Activated CD4-positive, CD25-positive, alpha-beta regulatory T cell treated with anti-CD3 and anti-CD28 coated beads, Interleukin-2, amount 50 U/mL, for 72 hours (primary cell): ENCODE results near the gene MCC.

Experiments used
- DNase-seq: peaks from one replicate; pipeline ENCODE4 v3.0.0; 2021

MCC gene

GRCh38 chr5:113000466-113000865, 487.8 kb downstream of the MCC start:
- DNase-seq: no peak

DNA sequence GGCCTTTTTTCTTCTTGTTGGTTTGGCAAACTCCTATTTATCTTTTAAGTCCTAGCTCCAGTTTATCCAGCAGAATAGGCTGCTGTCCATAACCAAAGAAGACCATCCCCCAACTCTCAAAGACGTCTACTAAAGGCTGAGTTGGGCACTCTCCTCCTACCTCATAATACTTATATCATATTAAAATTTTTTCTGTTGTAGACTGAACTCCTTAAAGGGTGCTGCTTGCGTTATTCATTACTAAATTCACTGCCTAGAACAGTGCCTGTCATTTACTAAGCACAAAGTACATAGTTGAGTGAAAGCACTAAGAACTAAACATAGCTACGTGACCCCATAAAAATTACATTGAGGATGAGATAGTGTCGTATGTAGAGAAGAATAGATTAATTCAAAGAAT, 490.0 kb downstream of the MCC start:
- DNase-seq: no peak

DNA sequence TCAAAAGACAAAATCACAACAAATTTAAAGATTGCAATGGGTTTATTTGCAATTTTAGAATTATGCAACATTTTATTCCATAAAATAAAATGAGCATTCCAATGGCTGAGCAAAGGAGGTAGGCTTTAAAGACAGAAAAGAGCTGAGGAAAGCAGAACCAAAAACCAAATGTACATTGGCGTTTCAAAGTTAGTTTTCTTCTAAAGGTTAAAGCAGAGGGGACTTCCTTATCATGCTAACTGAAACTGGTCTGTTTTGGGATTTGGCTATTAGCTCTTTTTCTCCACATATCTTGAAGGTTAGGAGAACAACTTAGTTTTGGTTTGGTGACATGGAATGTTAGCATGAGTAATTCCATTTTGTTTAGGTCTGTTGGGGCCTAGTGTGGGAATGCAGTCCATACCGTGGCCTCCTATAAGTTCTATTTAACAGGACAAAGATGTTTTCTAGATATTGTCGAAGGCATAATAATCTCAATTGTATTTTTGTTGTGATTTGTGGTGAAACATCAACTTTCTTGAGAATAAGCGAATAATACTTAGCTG, 491.4 kb downstream of the MCC start:
- DNase-seq: no peak

- DNase-seq: peak; percentile 78
Measured at GRCh38 chr5:112995764-112996618, 492.3 kb downstream of the MCC start.

- no peak for DNase-seq
Measured at GRCh38 chr5:112986224-112986623, 502.0 kb downstream of the MCC start.

GRCh38 chr5:112983363-112983762, 504.9 kb downstream of the MCC start:
- no peak for DNase-seq

GRCh38 chr5:112979723-112980122, 508.5 kb downstream of the MCC start:
- no peak for DNase-seq

DNA sequence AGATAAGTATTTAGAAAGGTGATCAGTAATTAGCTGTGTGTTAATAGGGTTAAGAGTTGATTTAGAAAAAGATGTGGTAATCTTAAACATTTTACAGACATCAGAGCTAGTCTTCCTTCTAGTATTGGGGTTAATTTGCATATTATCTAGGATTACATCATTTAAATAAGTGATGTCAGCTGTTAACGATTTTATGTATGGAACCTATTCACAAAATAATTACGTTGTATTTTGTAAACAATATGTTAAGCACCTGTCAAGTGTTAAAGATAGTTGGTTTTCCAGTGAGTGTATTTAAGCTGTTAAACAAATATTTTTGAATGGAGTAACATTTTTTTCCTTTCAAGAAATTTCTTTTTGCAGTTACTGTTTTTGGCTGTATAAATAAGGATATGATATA, 509.4 kb downstream of the MCC start:
- no peak for DNase-seq

DNA sequence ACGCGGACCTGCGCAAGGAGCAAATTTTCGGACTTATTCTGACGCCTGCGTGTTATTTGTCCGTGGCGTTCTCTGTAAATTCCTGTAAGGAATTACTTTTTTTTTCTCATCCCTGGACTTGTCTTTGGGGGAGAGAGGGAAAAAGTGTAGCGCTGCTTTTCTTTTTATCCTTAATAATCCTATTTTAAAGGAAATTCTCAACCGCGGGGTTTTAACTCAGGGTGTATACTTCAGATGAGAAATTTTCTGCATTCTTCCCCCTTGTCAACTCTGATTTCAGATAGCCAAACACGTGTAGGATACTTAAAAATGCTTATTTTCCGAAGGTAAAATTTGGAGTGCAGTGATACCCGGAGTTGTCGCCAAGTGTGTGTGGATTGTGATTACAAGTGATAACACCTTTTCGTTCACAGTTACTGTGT, 510.8 kb downstream of the MCC start:
- no peak for DNase-seq

- peak; percentile 92 for DNase-seq
Measured at GRCh38 chr5:112976432-112977309, 511.6 kb downstream of the MCC start, which contains the start of gene DCP2. TSS of gene DCP2 (plus strand) at chr5:112976798. CDS start at chr5:112976934, 136 bp downstream.

DNA sequence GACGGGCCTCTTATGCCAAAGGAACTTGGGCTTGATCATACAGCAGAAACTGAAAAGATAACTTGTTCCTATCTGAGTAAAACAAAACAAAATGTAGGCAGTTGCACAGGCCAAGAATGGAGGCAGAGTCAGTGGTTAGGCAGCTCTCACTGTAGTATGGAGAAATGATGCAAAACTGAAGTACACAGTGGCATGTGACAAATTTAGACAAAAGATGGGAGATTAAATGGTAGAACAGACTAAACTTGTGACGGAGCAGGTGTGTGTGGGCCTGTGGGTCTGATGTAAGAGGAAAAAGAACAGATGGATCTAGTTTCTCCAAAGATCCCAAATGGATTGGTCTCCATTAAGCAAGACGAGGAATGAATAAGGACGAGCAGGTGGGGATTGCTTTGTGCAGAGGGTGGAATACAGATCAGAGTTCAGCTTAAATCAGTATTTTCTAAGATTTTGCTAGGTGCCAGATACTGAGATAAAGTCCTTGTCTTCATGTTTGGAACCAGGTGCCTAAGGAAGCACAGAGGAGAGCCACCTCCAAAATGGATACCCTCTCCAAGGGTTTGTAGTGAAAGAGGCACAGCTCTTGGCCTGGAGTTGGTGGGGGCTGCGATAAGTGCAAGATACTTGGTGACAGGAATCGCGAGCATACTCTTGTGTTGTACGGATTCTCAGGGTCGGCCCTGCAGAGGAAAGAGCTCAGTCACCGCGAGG, 512.4 kb downstream of the MCC start:
- DNase-seq: no peak

- DNase-seq: no peak
Measured at GRCh38 chr5:112974901-112975300, 513.4 kb downstream of the MCC start.

DNA sequence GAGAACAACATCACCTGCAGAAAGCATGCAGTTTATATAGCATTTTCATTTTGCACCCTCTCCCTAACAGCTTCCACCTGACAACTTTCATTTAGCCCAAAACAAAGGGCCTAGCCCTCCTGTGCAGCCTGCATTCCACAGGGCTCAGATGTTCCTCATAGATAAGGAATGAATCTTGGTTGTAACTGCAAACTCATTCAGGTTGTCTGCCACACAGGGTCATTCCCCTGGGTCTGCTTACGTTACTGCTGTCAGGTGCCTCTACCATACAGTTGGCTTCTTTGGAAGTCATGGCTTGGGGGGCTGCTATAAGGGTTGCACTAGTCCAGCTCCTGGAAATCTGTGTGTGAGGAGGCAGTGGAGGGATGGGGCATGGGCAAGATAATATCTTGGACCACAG, 514.3 kb downstream of the MCC start:
- no peak for DNase-seq

- DNase-seq: no peak
Measured at GRCh38 chr5:112973036-112973435, 515.2 kb downstream of the MCC start.
